HepG2 (cell line): ENCODE data around the gene INF2. TPM values are rescaled to one million over a fixed set of nuclear protein-coding genes. Genes with fewer than 3 reads are reported as not detected.

Source experiments
- CBX2 ChIP-seq, 2 experiments: fragments of 200-600 bp in 1 of 2; sonication (generic); formaldehyde crosslinking in 1 of 2; IDR thresholded peaks; 2 replicates each; pipeline versions ENCODE4 v1.7.0 to v1.8.1; 2018 to 2022; ENCODE audit warnings: low read depth in 2 of 2, low read length in 1 of 2, mild to moderate bottlenecking in 1 of 2, missing genetic modification reagents in 1 of 2
- CHCHD3 ChIP-seq: sonication (generic); formaldehyde crosslinking; IDR thresholded peaks from 2 replicates; pipeline ENCODE4 v1.8.0; 2022; ENCODE audit warnings: mild to moderate bottlenecking, missing genetic modification reagents, moderate library complexity
- GABPB1 ChIP-seq: IDR thresholded peaks from 2 replicates; pipeline ENCODE4 v1.6.1; 2016; ENCODE audit warnings: mild to moderate bottlenecking, missing genetic modification reagents, moderate library complexity, missing compliant biosample characterization
- HDAC2 ChIP-seq: sonication (generic); formaldehyde crosslinking; IDR thresholded peaks from 2 replicates; pipeline ENCODE4 v1.4.0; 2020; ENCODE audit warnings: missing genetic modification reagents
- HNF4A ChIP-seq: sonication (generic); formaldehyde crosslinking; IDR thresholded peaks from 2 replicates; pipeline ENCODE4 v1.4.0; 2020; ENCODE audit warnings: missing genetic modification reagents
- MEIS1 ChIP-seq: sonication (generic); formaldehyde crosslinking; IDR thresholded peaks from 2 replicates; pipeline ENCODE4 v1.9.0; 2021; ENCODE audit warnings: mild to moderate bottlenecking, missing genetic modification reagents, moderate library complexity, borderline replicate concordance
- MLX ChIP-seq: IDR thresholded peaks from 2 replicates; pipeline ENCODE4 v1.6.1; 2016
- MTF1 ChIP-seq: sonication (generic); formaldehyde crosslinking; IDR thresholded peaks from 2 replicates; pipeline ENCODE4 v1.5.0; 2020; ENCODE audit warnings: missing genetic modification reagents
- MXI1 ChIP-seq: IDR thresholded peaks from 3 replicates; pipeline ENCODE4 v1.6.1; 2012; ENCODE audit warnings: low read depth, low read length, inconsistent platforms, borderline replicate concordance
- NCOR1 ChIP-seq: fragments of 200-600 bp; sonication (generic); IDR thresholded peaks from 2 replicates; pipeline ENCODE4 v1.7.0; 2017; ENCODE audit warnings: antibody characterized with exemption, low read length, borderline replicate concordance
- NFYB ChIP-seq: sonication (generic); formaldehyde crosslinking; IDR thresholded peaks from 2 replicates; pipeline ENCODE4 v1.4.0; 2020; ENCODE audit warnings: missing genetic modification reagents
- NR1H2 ChIP-seq: sonication (generic); formaldehyde crosslinking; IDR thresholded peaks from 2 replicates; pipeline ENCODE4 v1.8.1; 2022; ENCODE audit warnings: low read depth, missing genetic modification reagents, borderline replicate concordance
- POGZ ChIP-seq: sonication (generic); formaldehyde crosslinking; IDR thresholded peaks from 2 replicates; pipeline ENCODE4 v1.4.0; 2020; ENCODE audit warnings: mild to moderate bottlenecking, missing genetic modification reagents
- POLR2AphosphoS2 ChIP-seq: IDR thresholded peaks from 2 replicates; pipeline ENCODE4 v1.6.1; 2011; ENCODE audit warnings: low read depth, low read length, improper control_type of control experiment
- RELA ChIP-seq: sonication (generic); formaldehyde crosslinking; IDR thresholded peaks from 2 replicates; pipeline ENCODE4 v1.4.0; 2020; ENCODE audit warnings: missing genetic modification reagents
- RFXAP ChIP-seq: sonication (generic); formaldehyde crosslinking; IDR thresholded peaks from 2 replicates; pipeline ENCODE4 v1.4.0; 2020; ENCODE audit warnings: missing genetic modification reagents, borderline replicate concordance
- RXRA ChIP-seq: sonication (generic); formaldehyde crosslinking; IDR thresholded peaks from 2 replicates; pipeline ENCODE4 v1.5.1; 2020; ENCODE audit warnings: missing genetic modification reagents
- SIN3B ChIP-seq: fragments of 150-350 bp; IDR thresholded peaks from 2 replicates; pipeline ENCODE4 v1.6.1; 2014; ENCODE audit warnings: low read length
- SMAD3 ChIP-seq: sonication (generic); formaldehyde crosslinking; IDR thresholded peaks from 2 replicates; pipeline ENCODE4 v1.4.0; 2020; ENCODE audit warnings: missing genetic modification reagents
- U2AF2 ChIP-seq: fragments of 200-400 bp; formaldehyde crosslinking; IDR thresholded peaks from 2 replicates; pipeline ENCODE4 v1.6.1; 2017; ENCODE audit warnings: low read depth, mild to moderate bottlenecking, low read length
- ZFYVE20 ChIP-seq: sonication (generic); formaldehyde crosslinking; IDR thresholded peaks from 2 replicates; pipeline ENCODE4 v1.8.0; 2023; ENCODE audit warnings: low read depth, mild to moderate bottlenecking, moderate library complexity, missing genetic modification reagents, borderline replicate concordance
- ZNF138 ChIP-seq: sonication (generic); formaldehyde crosslinking; IDR thresholded peaks from 2 replicates; pipeline ENCODE4 v1.5.0; 2020; ENCODE audit warnings: mild to moderate bottlenecking, low read depth, missing genetic modification reagents
- ZNF33A ChIP-seq: sonication (generic); formaldehyde crosslinking; IDR thresholded peaks from 2 replicates; pipeline ENCODE4 v1.5.1; 2020; ENCODE audit warnings: missing genetic modification reagents, mild to moderate bottlenecking, moderate library complexity, borderline replicate concordance
- ZNF34 ChIP-seq: sonication (generic); formaldehyde crosslinking; IDR thresholded peaks from 2 replicates; pipeline ENCODE4 v1.4.0; 2020; ENCODE audit warnings: mild to moderate bottlenecking, missing genetic modification reagents, borderline replicate concordance
- ZNF850 ChIP-seq: sonication (generic); formaldehyde crosslinking; conservative IDR thresholded peaks from 2 replicates; pipeline ENCODE4 v1.9.0; 2021; ENCODE audit warnings: mild to moderate bottlenecking, missing genetic modification reagents
- ZSCAN21 ChIP-seq: sonication (generic); formaldehyde crosslinking; IDR thresholded peaks from 2 replicates; pipeline ENCODE4 v1.8.0; 2022; ENCODE audit warnings: mild to moderate bottlenecking, missing genetic modification reagents, moderate library complexity, borderline replicate concordance
- polyA plus RNA-seq, 8 experiments: library from polyadenylated mRNA; depleted of rRNA in 3 of 8; stranded (reverse) in 7 of 8; unstranded in 1 of 8; fragments of >200 nt; fragmentation: Illumina TruSeq in 4 of 8; extraction: Trizol in 4 of 8; gene quantifications; 2 replicates each; pipeline versions ENCODE4 v1.2.1 to v1.2.3, GENCODE V29; 2011 to 2016; ENCODE audit warnings: low read depth in 4 of 8, missing spikeins in 1 of 8, mixed read lengths in 1 of 8; ENCODE audit not compliant: insufficient read depth in 1 of 8
- total RNA-seq, 5 experiments: library from RNA; depleted of rRNA; stranded (reverse); fragments of >200 nt; fragmentation: Illumina TruSeq; extraction: Trizol; gene quantifications; 2 replicates each; pipeline ENCODE4 v1.2.3, GENCODE V29; 2016; ENCODE audit warnings: low read depth in 1 of 5
- TF ChIP-seq, protein P1 (sequence below): sonication (generic); formaldehyde crosslinking; IDR thresholded peaks from 2 replicates; pipeline ENCODE4 v1.5.1; 2020; ENCODE audit warnings: missing genetic modification reagents, mild to moderate bottlenecking, borderline replicate concordance
- TF ChIP-seq, protein P2 (sequence below): sonication (generic); formaldehyde crosslinking; IDR thresholded peaks from 2 replicates; pipeline ENCODE4 v1.8.0; 2022; ENCODE audit warnings: mild to moderate bottlenecking, missing genetic modification reagents; ENCODE audit not compliant: insufficient replicate concordance

INF2 gene
- total and polyA plus RNA-seq, 2 of the 13 experiments (the other 11 are each of a cell fraction or from before 2014, with no cell fraction given), result 16.4 to 26.4 TPM

GRCh38 chr14:104749111-104749649 lies 59.8 kb downstream of the INF2 start (continued):
- TF ChIP-seq CBX2 (IDR thresholded peaks at IDR 0.05; ENCODE audit: low read depth, low read length) (no peak), CBX2 (CRISPR knock-in tag; IDR thresholded peaks at IDR 0.05; ENCODE audit: low read depth) (no peak), SIN3B (no peak), POGZ (CRISPR knock-in tag) (peak; percentile 41; the same call in 1 of the 2 replicates), ZSCAN21 (CRISPR knock-in tag) (peak; percentile 60), HNF4A (CRISPR knock-in tag) (peak; percentile 89), HDAC2 (CRISPR knock-in tag) (peak; percentile 73; the same call in 1 of the 2 replicates), MXI1 (peak; percentile 52; the same call in 1 of the 3 replicates), SMAD3 (CRISPR knock-in tag) (0 out of 2 replicates have a peak, but pooled peaks have one; percentile 42), ZNF138 (CRISPR knock-in tag) (no peak), ZNF34 (no peak), ZNF850 (no peak), POLR2AphosphoS2 (no peak), NFYB (CRISPR knock-in tag) (no peak), ZFYVE20 (CRISPR knock-in tag) (no peak), GABPB1 (CRISPR knock-in tag) (peak; percentile 41; the same call in 1 of the 2 replicates), MTF1 (CRISPR knock-in tag) (no peak), MLX (peak; percentile 49; the same call in 1 of the 2 replicates), CHCHD3 (no peak), U2AF2 (no peak), RELA (CRISPR knock-in tag) (no peak), NCOR1 (peak; percentile 46; the same call in 1 of the 2 replicates), RXRA (CRISPR knock-in tag) (peak; percentile 67; the same call in 1 of the 2 replicates), NR1H2 (CRISPR knock-in tag) (no peak), MEIS1 (CRISPR knock-in tag) (no peak), ZNF33A (CRISPR knock-in tag) (no peak), RFXAP (CRISPR knock-in tag) (no peak)
- TF ChIP-seq, protein P1, sequence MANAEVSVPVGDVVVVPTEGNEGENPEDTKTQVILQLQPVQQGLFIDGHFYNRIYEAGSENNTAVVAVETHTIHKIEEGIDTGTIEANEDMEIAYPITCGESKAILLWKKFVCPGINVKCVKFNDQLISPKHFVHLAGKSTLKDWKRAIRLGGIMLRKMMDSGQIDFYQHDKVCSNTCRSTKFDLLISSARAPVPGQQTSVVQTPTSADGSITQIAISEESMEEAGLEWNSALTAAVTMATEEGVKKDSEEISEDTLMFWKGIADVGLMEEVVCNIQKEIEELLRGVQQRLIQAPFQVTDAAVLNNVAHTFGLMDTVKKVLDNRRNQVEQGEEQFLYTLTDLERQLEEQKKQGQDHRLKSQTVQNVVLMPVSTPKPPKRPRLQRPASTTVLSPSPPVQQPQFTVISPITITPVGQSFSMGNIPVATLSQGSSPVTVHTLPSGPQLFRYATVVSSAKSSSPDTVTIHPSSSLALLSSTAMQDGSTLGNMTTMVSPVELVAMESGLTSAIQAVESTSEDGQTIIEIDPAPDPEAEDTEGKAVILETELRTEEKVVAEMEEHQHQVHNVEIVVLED (CRISPR knock-in tag), result no peak
- TF ChIP-seq, protein P2, sequence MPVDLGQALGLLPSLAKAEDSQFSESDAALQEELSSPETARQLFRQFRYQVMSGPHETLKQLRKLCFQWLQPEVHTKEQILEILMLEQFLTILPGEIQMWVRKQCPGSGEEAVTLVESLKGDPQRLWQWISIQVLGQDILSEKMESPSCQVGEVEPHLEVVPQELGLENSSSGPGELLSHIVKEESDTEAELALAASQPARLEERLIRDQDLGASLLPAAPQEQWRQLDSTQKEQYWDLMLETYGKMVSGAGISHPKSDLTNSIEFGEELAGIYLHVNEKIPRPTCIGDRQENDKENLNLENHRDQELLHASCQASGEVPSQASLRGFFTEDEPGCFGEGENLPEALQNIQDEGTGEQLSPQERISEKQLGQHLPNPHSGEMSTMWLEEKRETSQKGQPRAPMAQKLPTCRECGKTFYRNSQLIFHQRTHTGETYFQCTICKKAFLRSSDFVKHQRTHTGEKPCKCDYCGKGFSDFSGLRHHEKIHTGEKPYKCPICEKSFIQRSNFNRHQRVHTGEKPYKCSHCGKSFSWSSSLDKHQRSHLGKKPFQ, result peak; percentile 89
